CD4-positive, alpha-beta T cell (primary cell): ENCODE measurements around the gene SMC1A. TPM values are rescaled to one million over a fixed set of nuclear protein-coding genes. Genes with fewer than 3 reads are reported as not detected.

Experiments used
- ATAC-seq: fragments of 200-7000 bp; cut with Tn5 transposase; one replicate; pipeline ENCODE4 v1.10.0; 2022; ENCODE audit warnings: mild to moderate bottlenecking; ENCODE audit not compliant: poor library complexity
- CTCF ChIA-PET: fragments of 350-600 bp; sonication (Branson Sonifier 250); formaldehyde crosslinking; loops from one replicate; lab custom pipeline; 2021; ENCODE audit warnings: antibody characterized with exemption, inconsistent platforms; lab: Charles Lee
- POLR2A ChIA-PET: fragments of 350-600 bp; sonication (Branson Sonifier 250); formaldehyde crosslinking; loops from one replicate; lab custom pipeline; 2021; ENCODE audit warnings: antibody characterized with exemption, inconsistent platforms; lab: Charles Lee
- DNase-seq, 14 experiments: peaks; one replicate each; pipeline ENCODE4 v3.0.0-alpha.2; 2013 to 2020; ENCODE audit warnings: mixed read lengths in 2 of 14
- H3K27ac ChIP-seq, 2 donors: one replicate each; pipeline versions ENCODE4 v1.5.1 to v1.7.0; 2013; ENCODE audit warnings: low read length in 2 of 2, low read depth in 1 of 2, mild to moderate bottlenecking in 1 of 2
- H3K27me3 ChIP-seq, 2 experiments: 1 replicate in 1 of 2; 2 replicates in 1 of 2; pipeline versions ENCODE4 v1.6.1 to v1.7.0; 2013; ENCODE audit warnings: low read length in 2 of 2, control low read depth in 1 of 2, mild to moderate bottlenecking in 1 of 2, moderate library complexity in 1 of 2; ENCODE audit not compliant: insufficient read depth in 2 of 2, control insufficient read depth in 1 of 2
- H3K36me3 ChIP-seq: one replicate; pipeline ENCODE4 v1.6.1; 2013; ENCODE audit warnings: low read length, control low read depth; ENCODE audit not compliant: insufficient read depth
- H3K4me1 ChIP-seq: one replicate; pipeline ENCODE4 v1.6.1; 2013; ENCODE audit warnings: low read length, control low read depth; ENCODE audit not compliant: insufficient read depth
- H3K4me3 ChIP-seq: one replicate; pipeline ENCODE4 v1.5.1; 2013; ENCODE audit warnings: mild to moderate bottlenecking, low read length, moderate library complexity
- H3K9me3 ChIP-seq, 2 experiments: 1 replicate in 1 of 2; 2 replicates in 1 of 2; pipeline versions ENCODE4 v1.6.1 to v1.7.0; 2013; ENCODE audit warnings: low read length in 2 of 2, mild to moderate bottlenecking in 2 of 2, control low read depth in 1 of 2, moderate library complexity in 1 of 2; ENCODE audit not compliant: control insufficient read depth in 1 of 2, insufficient read depth in 1 of 2
- H3K27ac Mint-ChIP-seq: one replicate; pipeline ENCODE4 v1.8.0; 2020; ENCODE audit warnings: mixed read lengths
- H3K27me3 Mint-ChIP-seq: one replicate; pipeline ENCODE4 v1.8.0; 2021; ENCODE audit warnings: mixed read lengths
- H3K36me3 Mint-ChIP-seq: one replicate; pipeline ENCODE4 v1.8.0; 2021; ENCODE audit warnings: low read depth, mixed read lengths
- H3K4me1 Mint-ChIP-seq: one replicate; pipeline ENCODE4 v1.8.0; 2021; ENCODE audit warnings: low read depth, mixed read lengths
- H3K4me3 Mint-ChIP-seq: one replicate; pipeline ENCODE4 v1.8.0; 2020; ENCODE audit warnings: mild to moderate bottlenecking, mixed read lengths
- H3K9me3 Mint-ChIP-seq: one replicate; pipeline ENCODE4 v1.8.0; 2020; ENCODE audit warnings: mixed read lengths
- CTCF ChIP-seq: fragments of 200-600 bp; IDR thresholded peaks from one replicate; pipeline ENCODE4 v1.8.0; 2022; ENCODE audit warnings: antibody characterized with exemption, mild to moderate bottlenecking
- intact Hi-C, 2 experiments: fragments of 100-400 bp; cut with DNase I in 1 of 2; cut with micrococcal nuclease in 1 of 2; formaldehyde crosslinking; loops; one replicate each; pipeline versions ENCODE4 v1.15.1 to v1.9.0; 2023 to 2025; cut with DNase I, micrococcal nuclease
- total RNA-seq, 174 experiments: library from RNA in 2 of 174; stranded (reverse) in 2 of 174; gene quantifications; one replicate each; pipeline ENCODE4 v1.2.3 and lab custom pipeline; 2021 to 2026

The SMC1A gene
- total RNA-seq, 2 experiments from 2014 or later = 25.5 to 28.6 TPM

GRCh38 chrX:53430231-53430630, 7.8 kb upstream of the SMC1A start:
- no peak for TF ChIP-seq CTCF
- no peaks in the 10 kb centered on the region for H3K27me3 ChIP-seq
- H3K9me3 Mint-ChIP-seq = no peaks in the 10 kb centered on the region
- no peak overlapping the region for H3K4me3 ChIP-seq
- H3K36me3 ChIP-seq = peaks cover 23% of the 10 kb centered on the region
- intact Hi-C loops = loop anchor here in 1 of 2 experiments (5.0 to 10.0 kb wide), 3 partner anchors 145 to 1572 kb away; partner anchors contain the start of genes APEX2, IQSEC2 and PHF8
- ChIA-PET POLR2A (interaction anchor here (1.0 kb wide), 1 partner anchor 8 kb away, joined by 3 read pairs; the partner anchor contains the start of genes RIBC1 and SMC1A), CTCF (no interaction called here)
- H3K4me1 Mint-ChIP-seq = peaks cover 13% of the 10 kb centered on the region
- H3K4me1 ChIP-seq = peaks cover 13% of the 10 kb centered on the region
- H3K27ac Mint-ChIP-seq = no peak overlapping the region
- DNase-seq (no peak), ATAC-seq (no peak)
- no peak overlapping the region for H3K27ac ChIP-seq
- peaks cover 31% of the 10 kb centered on the region for H3K36me3 Mint-ChIP-seq
- H3K9me3 ChIP-seq = no peaks in the 10 kb centered on the region
- peak overlapping the region; percentile 51 for H3K4me3 Mint-ChIP-seq
- H3K27me3 Mint-ChIP-seq = no peaks in the 10 kb centered on the region

- Mint-ChIP-seq H3K4me3 (no peak overlapping the region), H3K27me3 (no peaks in the 10 kb centered on the region), H3K4me1 (peaks cover 10% of the 10 kb centered on the region), H3K27ac (no peak overlapping the region), H3K36me3 (peaks cover 31% of the 10 kb centered on the region), H3K9me3 (no peaks in the 10 kb centered on the region)
- ChIA-PET CTCF (no interaction called here), POLR2A (no interaction called here)
- DNase-seq (no peak), ATAC-seq (no peak)
- Histone ChIP-seq H3K36me3 (peaks cover 23% of the 10 kb centered on the region), H3K4me1 (peaks cover 11% of the 10 kb centered on the region), H3K27ac (no peak overlapping the region), H3K9me3 (no peaks in the 10 kb centered on the region), H3K27me3 (no peaks in the 10 kb centered on the region), H3K4me3 (no peak overlapping the region)
- TF ChIP-seq CTCF = no peak
- intact Hi-C loops = loop anchor here in 1 of 2 experiments (5.0 to 10.0 kb wide), 4 partner anchors 145 to 1573 kb away; partner anchors contain the start of genes APEX2, HUWE1, IQSEC2 and PHF8
Observed at GRCh38 chrX:53429755-53430154, 7.3 kb upstream of the SMC1A start.

GRCh38 chrX:53422861-53423306, 430 bp upstream of the SMC1A start, which contains the start of gene RIBC1:
Gene RIBC1, plus strand, starts transcription at chrX:53422873. Its CDS starts 3,404 bp downstream, at chrX:53426277.
- POLR2A ChIA-PET = interaction anchor here (0.6 to 2.2 kb wide), 13 partner anchors 8 to 1107 kb away, joined by 3 to 17 read pairs (median 6); partner anchors contain the start of genes FAM120C, GNL3L, KDM5C and PHF8
- H3K27me3 ChIP-seq = no peaks in the 10 kb centered on the region
- DNase-seq = peak in 1 of 14 experiments; percentile 11
- no peaks in the 10 kb centered on the region for H3K36me3 ChIP-seq
- peak within 1 kb of the TSS; percentile 90 for H3K27ac Mint-ChIP-seq
- H3K9me3 Mint-ChIP-seq = no peaks in the 10 kb centered on the region
- peaks cover 34% of the 10 kb centered on the region for H3K4me1 ChIP-seq
- intact Hi-C loops = loop anchor here (2.0 to 10.0 kb wide), 4 partner anchors 198 to 1384 kb away; partner anchors contain the start of genes HUWE1 (in 1 of the 2), KDM5C (in 1 of the 2) and MAGED2 (in 1 of the 2)
- peak within 1 kb of the TSS; percentile 99 for H3K4me3 Mint-ChIP-seq
- H3K36me3 Mint-ChIP-seq = peaks cover 12% of the 10 kb centered on the region
- CTCF ChIA-PET = interaction anchor here (1.3 to 2.5 kb wide), 4 partner anchors 13 to 179 kb away, joined by 3 to 19 read pairs (median 6); no protein-coding TSS in a partner anchor
- peaks cover 22% of the 10 kb centered on the region for H3K4me1 Mint-ChIP-seq
- TF ChIP-seq CTCF = no peak
- peak within 1 kb of the TSS; percentile 90 to 98 for H3K27ac ChIP-seq
- ATAC-seq = no peak
- H3K27me3 Mint-ChIP-seq = no peaks in the 10 kb centered on the region
- no peaks in the 10 kb centered on the region for H3K9me3 ChIP-seq
- H3K4me3 ChIP-seq = peak within 1 kb of the TSS; percentile 93
